Fibroblast of lung (primary cell): ENCODE data around the gene DOCK8. TPM values are rescaled to one million over a fixed set of nuclear protein-coding genes. Genes with fewer than 3 reads are reported as not detected.

Experiments used
- DNase-seq, 2 donors: peaks; one replicate each; pipeline versions ENCODE4 v3.0.0 to v3.0.0-alpha.2; 2010; ENCODE audit warnings: low read depth in 2 of 2
- H2AFZ ChIP-seq: 2 replicates; pipeline ENCODE4 v1.5.1; 2012; ENCODE audit warnings: low read length, control low read depth, inconsistent platforms
- H3K27ac ChIP-seq: 2 replicates; pipeline ENCODE4 v1.5.1; 2011; ENCODE audit warnings: low read length, control low read depth; ENCODE audit not compliant: insufficient read depth
- H3K27me3 ChIP-seq: 2 replicates; pipeline ENCODE4 v1.5.1; 2011; ENCODE audit warnings: mild to moderate bottlenecking, low read length; ENCODE audit not compliant: control insufficient read depth, insufficient read depth
- H3K36me3 ChIP-seq: 2 replicates; pipeline ENCODE4 v1.5.1; 2011; ENCODE audit warnings: low read length; ENCODE audit not compliant: control insufficient read depth, insufficient read depth
- H3K4me1 ChIP-seq: 2 replicates; pipeline ENCODE4 v1.5.1; 2011; ENCODE audit warnings: low read length; ENCODE audit not compliant: control insufficient read depth, insufficient read depth; ENCODE audit errors: extremely low read depth
- H3K4me2 ChIP-seq: 2 replicates; pipeline ENCODE4 v1.5.1; 2011; ENCODE audit warnings: low read length, control low read depth; ENCODE audit not compliant: insufficient read depth; ENCODE audit errors: extremely low read depth
- H3K4me3 ChIP-seq, 4 experiments: fragments of 200-600 bp in 1 of 4; sonication (generic) in 1 of 4; replicated peaks in 1 of 4; 2 replicates each; pipeline ENCODE4 v1.5.1; 2011 to 2016; ENCODE audit warnings: low read length in 4 of 4, low read depth in 3 of 4, mild to moderate bottlenecking in 3 of 4, control low read depth in 2 of 4, inconsistent platforms in 1 of 4, mixed read lengths in 1 of 4; ENCODE audit not compliant: insufficient read depth in 1 of 4; ENCODE audit errors: control extremely low read depth in 1 of 4
- H3K79me2 ChIP-seq: 2 replicates; pipeline ENCODE4 v1.5.1; 2012; ENCODE audit warnings: mild to moderate bottlenecking, low read length, inconsistent platforms; ENCODE audit not compliant: control insufficient read depth, insufficient read depth
- H3K9ac ChIP-seq: 2 replicates; pipeline ENCODE4 v1.5.1; 2011; ENCODE audit warnings: mild to moderate bottlenecking, low read length, control low read depth; ENCODE audit not compliant: insufficient read depth
- H3K9me3 ChIP-seq: 2 replicates; pipeline ENCODE4 v1.5.1; 2012; ENCODE audit warnings: low read depth, low read length; ENCODE audit not compliant: control insufficient read depth, insufficient read depth
- H4K20me1 ChIP-seq: 2 replicates; pipeline ENCODE4 v1.5.1; 2011; ENCODE audit warnings: low read length; ENCODE audit not compliant: control insufficient read depth, insufficient read depth; ENCODE audit errors: extremely low read depth
- CTCF ChIP-seq, 2 donors: IDR thresholded peaks in 1 of 2; conservative IDR thresholded peaks in 1 of 2; 1 replicate in 1 of 2; 2 replicates in 1 of 2; pipeline ENCODE4 v1.5.1; 2011 to 2012; ENCODE audit warnings: low read length in 2 of 2, control low read depth in 1 of 2, inconsistent platforms in 1 of 2, low read depth in 1 of 2, mild to moderate bottlenecking in 1 of 2
- EZH2 ChIP-seq: IDR thresholded peaks from 2 replicates; pipeline ENCODE4 v1.5.1; 2012; ENCODE audit warnings: low read length, control low read depth, mild to moderate bottlenecking; ENCODE audit errors: missing control alignments
- polyA plus RNA-seq, 2 donors: library from polyadenylated mRNA; depleted of rRNA in 1 of 2; stranded (reverse) in 1 of 2; unstranded in 1 of 2; fragments of >200 nt; gene quantifications; 2 replicates each; pipeline ENCODE4 v1.2.1, GENCODE V29; 2011 to 2012; ENCODE audit warnings: missing spikeins in 1 of 2
- total RNA-seq: library from RNA; depleted of rRNA; stranded (reverse); fragments of >200 nt; gene quantifications from 2 replicates; pipeline ENCODE4 v1.2.1, GENCODE V29; 2014

The DOCK8 gene
- total and polyA plus RNA-seq, 2 donors (not counting 1 experiment from before 2014, with no cell fraction given) = under 0.01 TPM; not detected in 1

GRCh38 chr9:453832-454231 lies 239.2 kb downstream of the DOCK8 start:
- no peaks in the 10 kb centered on the region for H3K79me2 ChIP-seq
- no peak overlapping the region for H3K4me3 ChIP-seq
- no peak overlapping the region for H2AFZ ChIP-seq
- DNase-seq = no peak
- no peaks in the 10 kb centered on the region for H3K27me3 ChIP-seq
- TF ChIP-seq CTCF (conservative IDR thresholded peaks at IDR 0.05 in 1 of 2, IDR thresholded peaks at IDR 0.05 in 1 of 2; ENCODE audit: low read depth in 1 of 2, low read length in 2 of 2) (no peak), EZH2 (no peak)
- H3K36me3 ChIP-seq = no peaks in the 10 kb centered on the region
- H3K27ac ChIP-seq = no peak overlapping the region
- no peaks in the 10 kb centered on the region for H3K4me1 ChIP-seq
- H3K9ac ChIP-seq = no peak overlapping the region
- no peak overlapping the region for H3K4me2 ChIP-seq
- H4K20me1 ChIP-seq = no peaks in the 10 kb centered on the region
- no peaks in the 10 kb centered on the region for H3K9me3 ChIP-seq

- no peaks in the 10 kb centered on the region for H3K9me3 ChIP-seq
- no peak overlapping the region for H2AFZ ChIP-seq
- H3K4me2 ChIP-seq = no peak overlapping the region
- no peak overlapping the region for H3K9ac ChIP-seq
- no peak for TF ChIP-seq CTCF (conservative IDR thresholded peaks at IDR 0.05 in 1 of 2, IDR thresholded peaks at IDR 0.05 in 1 of 2; ENCODE audit: low read depth in 1 of 2, low read length in 2 of 2)
- no peak for TF ChIP-seq EZH2
- no peaks in the 10 kb centered on the region for H3K79me2 ChIP-seq
- H3K4me3 ChIP-seq = no peak overlapping the region
- no peak overlapping the region for H3K27ac ChIP-seq
- H3K36me3 ChIP-seq = no peaks in the 10 kb centered on the region
- no peaks in the 10 kb centered on the region for H3K27me3 ChIP-seq
- peak in 1 of 2 donors; percentile 50 for DNase-seq
- no peaks in the 10 kb centered on the region for H4K20me1 ChIP-seq
- H3K4me1 ChIP-seq = no peaks in the 10 kb centered on the region
These were observed 241.7 kb downstream of the DOCK8 start for GRCh38 chr9:456365-456764.

GRCh38 chr9:458590-458989 lies 243.9 kb downstream of the DOCK8 start:
- Histone ChIP-seq H3K4me1 (no peaks in the 10 kb centered on the region), H4K20me1 (no peaks in the 10 kb centered on the region), H3K36me3 (no peaks in the 10 kb centered on the region), H3K79me2 (no peaks in the 10 kb centered on the region), H3K9me3 (no peaks in the 10 kb centered on the region), H3K4me2 (no peak overlapping the region), H3K4me3 (no peak overlapping the region), H2AFZ (no peak overlapping the region), H3K9ac (no peak overlapping the region), H3K27ac (no peak overlapping the region), H3K27me3 (no peaks in the 10 kb centered on the region)
- no peak for DNase-seq
- TF ChIP-seq EZH2 (no peak), CTCF (conservative IDR thresholded peaks at IDR 0.05 in 1 of 2, IDR thresholded peaks at IDR 0.05 in 1 of 2; ENCODE audit: low read depth in 1 of 2, low read length in 2 of 2) (no peak)
